ENCODE results near the gene TSPAN14. TPM values are rescaled to one million over a fixed set of nuclear protein-coding genes. Genes with fewer than 3 reads are reported as not detected.

The TSPAN14 gene
- total RNA-seq, 1 donor from 2014 or later: 161 TPM

GRCh38 chr10:80408242-80409101 is 45.6 kb upstream of the TSPAN14 start, which contains the start of gene PRXL2A:
PRXL2A (plus strand) TSS chr10:80408551; CDS start chr10:80420468, 11,917 bp downstream.
- TF ChIP-seq CTCF (IDR thresholded peaks at IDR 0.05): no peak
- H3K9me3 ChIP-seq: no peaks in the 10 kb centered on the region
- H3K27me3 ChIP-seq: no peaks in the 10 kb centered on the region
- peak within 1 kb of the TSS; percentile 72 to 90 for H3K4me3 ChIP-seq
- DNase-seq (ENCODE audit: low spot score in 2 of 2): peak; percentile 18 to 86
- intact Hi-C loops (cut with DNase I): loop anchor here (2.0 kb wide), 2 partner anchors 20 to 46 kb away; partner anchors contain the start of gene TSPAN14
- H3K36me3 ChIP-seq: no peaks in the 10 kb centered on the region
- peak within 1 kb of the TSS; percentile 62 to 76 for H3K27ac ChIP-seq
- H3K4me1 ChIP-seq: peaks cover 0 to 7% of the 10 kb centered on the region in 2 donors

GRCh38 chr10:80409121-80409520 is 45.0 kb upstream of the TSPAN14 start:
- no peak for TF ChIP-seq CTCF (IDR thresholded peaks at IDR 0.05)
- H3K27ac ChIP-seq: peak overlapping the region; percentile 62 to 76
- no peaks in the 10 kb centered on the region for H3K36me3 ChIP-seq
- H3K4me1 ChIP-seq: peaks cover 0 to 7% of the 10 kb centered on the region in 2 donors
- no peaks in the 10 kb centered on the region for H3K27me3 ChIP-seq
- DNase-seq (ENCODE audit: low spot score in 2 of 2): no peak
- intact Hi-C loops (cut with DNase I): loop anchor here (2.0 kb wide), 2 partner anchors 20 to 46 kb away; partner anchors contain the start of gene TSPAN14
- peak overlapping the region; percentile 72 to 90 for H3K4me3 ChIP-seq
- H3K9me3 ChIP-seq: no peaks in the 10 kb centered on the region

- TF ChIP-seq CTCF (IDR thresholded peaks at IDR 0.05): no peak
- Histone ChIP-seq H3K4me3 (no peak overlapping the region), H3K9me3 (no peaks in the 10 kb centered on the region), H3K4me1 (peaks cover 0 to 7% of the 10 kb centered on the region in 2 donors), H3K27me3 (no peaks in the 10 kb centered on the region), H3K36me3 (no peaks in the 10 kb centered on the region), H3K27ac (no peak overlapping the region)
- DNase-seq (ENCODE audit: low spot score in 2 of 2): no peak
- intact Hi-C loops (cut with DNase I): no loop called here
Observed at GRCh38 chr10:80410122-80410521, 44.0 kb upstream of the TSPAN14 start.

GRCh38 chr10:80410578-80411145 is 43.4 kb upstream of the TSPAN14 start:
- intact Hi-C loops (cut with DNase I): no loop called here
- Histone ChIP-seq H3K4me3 (no peak overlapping the region), H3K4me1 (peaks cover 0 to 7% of the 10 kb centered on the region in 2 donors)

GRCh38 chr10:80411267-80411668 is 42.8 kb upstream of the TSPAN14 start:
- no peak for TF ChIP-seq CTCF (IDR thresholded peaks at IDR 0.05)
- no peaks in the 10 kb centered on the region for H3K9me3 ChIP-seq
- H3K4me3 ChIP-seq: no peak overlapping the region
- intact Hi-C loops (cut with DNase I): no loop called here
- no peaks in the 10 kb centered on the region for H3K36me3 ChIP-seq
- peak overlapping the region in 1 of 2 donors; percentile 1 for H3K27ac ChIP-seq
- peaks cover 0 to 7% of the 10 kb centered on the region in 2 donors for H3K4me1 ChIP-seq
- H3K27me3 ChIP-seq: no peaks in the 10 kb centered on the region
- DNase-seq (ENCODE audit: low spot score in 2 of 2): no peak

More at GRCh38 chr10:80410578-80411145, 43.4 kb upstream of the TSPAN14 start:
- DNase-seq (ENCODE audit: low spot score in 2 of 2): no peak
- Histone ChIP-seq H3K36me3 (no peaks in the 10 kb centered on the region), H3K27ac (no peak overlapping the region), H3K27me3 (no peaks in the 10 kb centered on the region), H3K9me3 (no peaks in the 10 kb centered on the region)
- no peak for TF ChIP-seq CTCF (IDR thresholded peaks at IDR 0.05)

Data from ascending aorta (tissue), 2 donors.